Activated CD8-positive, alpha-beta memory T cell treated with anti-CD3 and anti-CD28 coated beads for 36 hours (primary cell): ENCODE measurements around the gene APOC3. TPM values are rescaled to one million over a fixed set of nuclear protein-coding genes. Genes with fewer than 3 reads are reported as not detected.

Experiments
- CTCF ChIA-PET: fragments of 350-600 bp; sonication (Branson Sonifier 250); formaldehyde crosslinking; loops from one replicate; lab custom pipeline; 2021; ENCODE audit warnings: antibody characterized with exemption; lab: Charles Lee
- POLR2A ChIA-PET: fragments of 350-600 bp; sonication (Branson Sonifier 250); formaldehyde crosslinking; loops from one replicate; lab custom pipeline; 2021; ENCODE audit warnings: antibody characterized with exemption; lab: Charles Lee
- total RNA-seq, 2 experiments: library from RNA; stranded (reverse); gene quantifications; one replicate each; pipeline ENCODE4 v1.2.3, GENCODE V29; 2021

The APOC3 gene
- not detected for total RNA-seq

GRCh38 chr11:116829525-116830183 is at the start of gene APOC3:
Gene APOC3, plus strand, starts transcription at chr11:116829907. Its CDS starts 676 bp downstream, at chr11:116830583.
- POLR2A ChIA-PET = no interaction called here
- CTCF ChIA-PET = no interaction called here

GRCh38 chr11:116782728-116783127 is 47.0 kb upstream of the APOC3 start:
- CTCF ChIA-PET = interaction anchor here (1.5 to 2.1 kb wide), 2 partner anchors 9 to 53 kb away, joined by 4 to 6 read pairs; partner anchors contain the start of gene APOA5
- POLR2A ChIA-PET = interaction anchor here (0.7 kb wide), 1 partner anchor 9 kb away, joined by 3 read pairs; no protein-coding TSS in a partner anchor

- CTCF ChIA-PET = interaction anchor here (0.9 to 1.9 kb wide), 5 partner anchors 7 to 439 kb away, joined by 3 to 7 read pairs (median 5); no protein-coding TSS in a partner anchor
- POLR2A ChIA-PET = interaction anchor here (1.1 kb wide), 1 partner anchor 50 kb away, joined by 4 read pairs; no protein-coding TSS in a partner anchor
These were observed 43.4 kb upstream of the APOC3 start for GRCh38 chr11:116786326-116786725.

GRCh38 chr11:116786966-116787365 is 42.7 kb upstream of the APOC3 start:
- POLR2A ChIA-PET = interaction anchor here (0.8 to 1.8 kb wide), 4 partner anchors 13 to 67 kb away, joined by 3 to 10 read pairs (median 6); partner anchors contain the start of gene BUD13
- CTCF ChIA-PET = interaction anchor here (1.1 to 1.9 kb wide), 4 partner anchors 8 to 438 kb away, joined by 3 to 7 read pairs (median 5); no protein-coding TSS in a partner anchor

- CTCF ChIA-PET = interaction anchor here (1.1 to 1.7 kb wide), 3 partner anchors 14 to 438 kb away, joined by 3 to 5 read pairs (median 5); no protein-coding TSS in a partner anchor
- POLR2A ChIA-PET = interaction anchor here (0.8 to 1.8 kb wide), 7 partner anchors 9 to 67 kb away, joined by 3 to 10 read pairs (median 5); partner anchors contain the start of gene BUD13
These were observed 42.3 kb upstream of the APOC3 start for GRCh38 chr11:116787436-116787785.

- ChIA-PET CTCF (interaction anchor here (1.1 to 4.1 kb wide), 3 partner anchors 14 to 319 kb away, joined by 3 to 40 read pairs (median 5); no protein-coding TSS in a partner anchor), POLR2A (interaction anchor here (0.8 to 1.8 kb wide), 6 partner anchors 10 to 65 kb away, joined by 3 to 10 read pairs (median 5); partner anchors contain the start of gene BUD13)
These were observed 41.8 kb upstream of the APOC3 start, which contains the start of gene ZPR1 for GRCh38 chr11:116787786-116788486. Gene ZPR1, minus strand, starts transcription at chr11:116788023. Its CDS starts 33 bp downstream, at chr11:116787990.

GRCh38 chr11:116788534-116788933 is 41.2 kb upstream of the APOC3 start:
- POLR2A ChIA-PET = interaction anchor here (0.5 to 1.8 kb wide), 5 partner anchors 10 to 315 kb away, joined by 3 to 8 read pairs (median 5); no protein-coding TSS in a partner anchor
- CTCF ChIA-PET = interaction anchor here (1.1 to 4.1 kb wide), 2 partner anchors 45 to 318 kb away, joined by 3 to 40 read pairs; no protein-coding TSS in a partner anchor

GRCh38 chr11:116788975-116789374 is 40.7 kb upstream of the APOC3 start:
- POLR2A ChIA-PET = interaction anchor here (0.5 kb wide), 1 partner anchor 314 kb away, joined by 3 read pairs; no protein-coding TSS in a partner anchor
- CTCF ChIA-PET = interaction anchor here (1.4 to 5.7 kb wide), 3 partner anchors 28 to 318 kb away, joined by 3 to 56 read pairs (median 40); partner anchors contain the start of gene APOA1

GRCh38 chr11:116790167-116791001 is 39.3 kb upstream of the APOC3 start:
- ChIA-PET CTCF (interaction anchor here (0.5 to 5.7 kb wide), 24 partner anchors 8 to 436 kb away, joined by 3 to 56 read pairs (median 4); partner anchors contain the start of genes APOA1 and SIDT2), POLR2A (interaction anchor here (0.5 to 1.9 kb wide), 4 partner anchors 15 to 308 kb away, joined by 3 to 12 read pairs (median 8); partner anchors contain the start of gene SIK3)

- POLR2A ChIA-PET = interaction anchor here (0.5 to 1.9 kb wide), 3 partner anchors 16 to 307 kb away, joined by 3 to 12 read pairs (median 10); partner anchors contain the start of gene SIK3
- CTCF ChIA-PET = interaction anchor here (0.5 to 5.7 kb wide), 23 partner anchors 8 to 436 kb away, joined by 3 to 56 read pairs (median 4); partner anchors contain the start of genes APOA1 and SIDT2
These were observed 38.5 kb upstream of the APOC3 start for GRCh38 chr11:116791002-116791812.

GRCh38 chr11:116791813-116792143 is 37.9 kb upstream of the APOC3 start, which contains the start of gene APOA5:
Gene APOA5, minus strand, starts transcription at chr11:116791879. Its CDS starts 19 bp downstream, at chr11:116791860.
- ChIA-PET CTCF (interaction anchor here (0.9 to 5.7 kb wide), 18 partner anchors 9 to 387 kb away, joined by 3 to 56 read pairs (median 4); partner anchors contain the start of genes APOA1 and SIDT2), POLR2A (interaction anchor here (1.9 kb wide), 1 partner anchor 44 kb away, joined by 12 read pairs; no protein-coding TSS in a partner anchor)

- CTCF ChIA-PET = interaction anchor here (0.9 to 5.7 kb wide), 5 partner anchors 21 to 314 kb away, joined by 3 to 56 read pairs (median 3); partner anchors contain the start of gene APOA1
- POLR2A ChIA-PET = no interaction called here
These were observed 37.4 kb upstream of the APOC3 start for GRCh38 chr11:116792144-116792868.

- ChIA-PET POLR2A (no interaction called here), CTCF (interaction anchor here (0.6 to 5.7 kb wide), 5 partner anchors 35 to 434 kb away, joined by 3 to 56 read pairs (median 4); partner anchors contain the start of gene APOA1)
These were observed 36.6 kb upstream of the APOC3 start for GRCh38 chr11:116792869-116793771.

- POLR2A ChIA-PET = no interaction called here
- CTCF ChIA-PET = interaction anchor here (0.6 to 5.7 kb wide), 4 partner anchors 43 to 433 kb away, joined by 3 to 56 read pairs (median 4); partner anchors contain the start of gene APOA1
These were observed 36.0 kb upstream of the APOC3 start for GRCh38 chr11:116793772-116794097.

- ChIA-PET POLR2A (no interaction called here), CTCF (interaction anchor here (1.7 kb wide), 1 partner anchor 311 kb away, joined by 6 read pairs; no protein-coding TSS in a partner anchor)
These were observed 34.9 kb upstream of the APOC3 start for GRCh38 chr11:116794851-116795250.
